ENCODE results near the gene LY6G6D.

The LY6G6D gene

DNA sequence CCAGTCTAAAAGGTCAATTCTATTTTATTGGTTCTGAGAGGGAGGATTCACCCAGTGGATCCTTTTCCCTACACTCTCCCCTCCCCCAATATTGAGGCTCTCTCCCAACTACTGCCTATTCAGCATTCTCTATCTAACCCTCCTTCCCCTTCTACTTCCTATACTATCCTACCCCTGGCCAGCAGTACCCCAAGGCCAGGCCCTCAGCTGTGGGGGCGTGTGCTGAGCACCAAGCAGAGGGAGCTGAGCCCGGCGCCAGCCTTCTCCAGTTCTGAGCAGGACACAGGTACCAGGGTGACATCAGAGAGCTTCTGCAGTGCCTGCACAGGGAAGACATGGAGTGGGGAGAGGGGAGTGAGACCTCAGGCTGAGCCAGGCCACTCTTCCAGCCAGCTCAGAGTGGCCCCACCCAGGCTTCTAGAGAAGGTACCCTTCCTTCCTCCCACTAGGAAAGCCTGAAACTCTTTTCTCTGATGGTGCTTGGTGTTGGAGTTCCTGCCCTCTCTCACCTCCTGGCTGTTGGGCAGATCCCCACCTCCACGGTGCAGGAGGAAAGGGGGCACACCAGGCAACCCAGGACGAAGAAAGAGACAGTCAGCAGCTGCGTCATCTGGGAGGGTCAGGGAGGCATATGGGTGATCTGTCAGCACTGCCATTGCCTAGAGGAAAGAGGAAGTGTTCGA, 12.0 kb downstream of the LY6G6D start:
- no peaks in the 10 kb centered on the region for H3K9me3 ChIP-seq (replicated peaks; ENCODE audit: insufficient read depth, low read length)
- peaks cover 12% of the 10 kb centered on the region; the same call in 1 of the 2 replicates for H3K79me2 ChIP-seq (ENCODE audit: low read length)
- no peak for DNase-seq
- no peaks in the 10 kb centered on the region for H4K20me1 ChIP-seq (ENCODE audit: insufficient read depth, low read length)
- no peaks in the 10 kb centered on the region for H3K27me3 ChIP-seq (replicated peaks; ENCODE audit: insufficient read depth, low read length)
- no peaks in the 10 kb centered on the region; the same call in 1 of the 2 replicates for H3K36me3 ChIP-seq (replicated peaks; ENCODE audit: insufficient read depth, low read length)
- H3K9me2 ChIP-seq (replicated peaks; ENCODE audit: insufficient read depth, low read length), result no peaks in the 10 kb centered on the region
- H3K4me2 ChIP-seq (ENCODE audit: low read depth, low read length), result peak overlapping the region; percentile 93
- TF ChIP-seq, protein P1, sequence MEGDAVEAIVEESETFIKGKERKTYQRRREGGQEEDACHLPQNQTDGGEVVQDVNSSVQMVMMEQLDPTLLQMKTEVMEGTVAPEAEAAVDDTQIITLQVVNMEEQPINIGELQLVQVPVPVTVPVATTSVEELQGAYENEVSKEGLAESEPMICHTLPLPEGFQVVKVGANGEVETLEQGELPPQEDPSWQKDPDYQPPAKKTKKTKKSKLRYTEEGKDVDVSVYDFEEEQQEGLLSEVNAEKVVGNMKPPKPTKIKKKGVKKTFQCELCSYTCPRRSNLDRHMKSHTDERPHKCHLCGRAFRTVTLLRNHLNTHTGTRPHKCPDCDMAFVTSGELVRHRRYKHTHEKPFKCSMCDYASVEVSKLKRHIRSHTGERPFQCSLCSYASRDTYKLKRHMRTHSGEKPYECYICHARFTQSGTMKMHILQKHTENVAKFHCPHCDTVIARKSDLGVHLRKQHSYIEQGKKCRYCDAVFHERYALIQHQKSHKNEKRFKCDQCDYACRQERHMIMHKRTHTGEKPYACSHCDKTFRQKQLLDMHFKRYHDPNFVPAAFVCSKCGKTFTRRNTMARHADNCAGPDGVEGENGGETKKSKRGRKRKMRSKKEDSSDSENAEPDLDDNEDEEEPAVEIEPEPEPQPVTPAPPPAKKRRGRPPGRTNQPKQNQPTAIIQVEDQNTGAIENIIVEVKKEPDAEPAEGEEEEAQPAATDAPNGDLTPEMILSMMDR (IDR thresholded peaks at IDR 0.05; ENCODE audit: low read length), result no peak
- TF ChIP-seq EZH2 (optimal IDR thresholded peaks at IDR 0.05; ENCODE audit: low read depth, low read length), result no peak
- H3K4me1 ChIP-seq (ENCODE audit: low read length), result peaks cover 29% of the 10 kb centered on the region
- H3K4me3 ChIP-seq (ENCODE audit: low read length), result no peak overlapping the region
- H2AFZ ChIP-seq (ENCODE audit: low read length), result peak overlapping the region; percentile 44
- peak overlapping the region; percentile 45; the same call in 1 of the 2 replicates for H3K9ac ChIP-seq (ENCODE audit: low read length)
- H3K27ac ChIP-seq (ENCODE audit: low read length), result peak overlapping the region; percentile 86
- peaks cover 52% of the 10 kb centered on the region for H3F3A ChIP-seq (ENCODE audit: insufficient read depth, low read length)

DNA sequence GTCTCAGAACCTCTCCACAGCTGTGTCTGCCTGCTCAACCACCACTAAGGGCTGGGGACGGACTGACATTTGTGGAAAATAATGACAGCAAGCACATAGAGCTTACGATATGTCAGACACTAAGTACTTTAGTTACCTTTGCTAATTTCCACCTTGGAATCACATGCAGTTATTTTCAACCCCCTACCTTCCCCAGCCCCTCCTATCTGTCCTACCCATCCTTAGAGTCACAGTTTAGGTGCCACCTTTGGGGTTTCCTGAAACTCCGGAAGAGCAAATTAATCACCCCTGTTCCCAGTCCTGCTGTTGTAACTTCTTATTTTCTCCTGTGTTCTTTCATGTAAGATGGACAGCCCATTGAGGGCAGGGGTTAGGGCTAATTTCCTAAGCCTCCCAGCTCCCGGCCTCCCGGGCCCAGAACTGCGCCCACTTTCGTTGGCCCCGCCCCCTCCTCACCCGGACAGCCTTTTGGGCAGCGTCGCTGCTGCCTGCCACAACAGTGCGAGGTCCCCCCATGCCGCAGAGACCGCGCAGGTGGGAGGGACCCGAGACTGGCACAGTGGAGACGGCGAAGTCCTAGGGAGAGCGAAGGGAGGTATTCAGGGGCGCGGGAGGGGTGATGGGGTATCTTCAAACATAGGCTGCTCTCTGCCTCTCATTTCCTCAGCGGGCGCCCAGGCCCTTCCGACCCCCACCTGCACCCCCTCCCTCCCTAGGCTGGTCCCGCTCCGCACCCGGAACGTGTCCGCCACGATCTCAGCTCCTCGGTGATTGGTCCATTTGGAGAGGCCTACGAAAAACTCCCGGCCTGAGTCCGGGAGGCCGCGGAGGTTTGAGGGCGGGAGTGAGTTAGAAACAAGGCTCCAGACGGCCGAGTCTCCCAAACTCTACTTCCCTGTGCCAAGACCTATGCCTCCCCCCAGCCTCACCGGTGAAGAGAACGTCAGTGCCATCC, 12.8 kb downstream of the LY6G6D start:
- H3F3A ChIP-seq (ENCODE audit: insufficient read depth, low read length), result peaks cover 55% of the 10 kb centered on the region
- no peaks in the 10 kb centered on the region for H4K20me1 ChIP-seq (ENCODE audit: insufficient read depth, low read length)
- peak overlapping the region; percentile 44; the same call in 1 of the 2 replicates for H2AFZ ChIP-seq (ENCODE audit: low read length)
- peaks cover 16% of the 10 kb centered on the region for H3K79me2 ChIP-seq (ENCODE audit: low read length)
- peak overlapping the region; percentile 86 for H3K27ac ChIP-seq (ENCODE audit: low read length)
- no peaks in the 10 kb centered on the region for H3K27me3 ChIP-seq (replicated peaks; ENCODE audit: insufficient read depth, low read length)
- no peaks in the 10 kb centered on the region for H3K9me2 ChIP-seq (replicated peaks; ENCODE audit: insufficient read depth, low read length)
- TF ChIP-seq EZH2 (optimal IDR thresholded peaks at IDR 0.05; ENCODE audit: low read depth, low read length) (no peak), EZH2phosphoT487 (IDR thresholded peaks at IDR 0.05; ENCODE audit: low read length) (no peak)
- TF ChIP-seq, protein P1 (IDR thresholded peaks at IDR 0.05; ENCODE audit: low read length), result no peak
- H3K4me2 ChIP-seq (ENCODE audit: low read depth, low read length), result peak overlapping the region; percentile 93
- H3K4me3 ChIP-seq (ENCODE audit: low read length), result no peak overlapping the region; the same call in 1 of the 2 replicates
- DNase-seq, result peak; percentile 73
- peaks cover 29% of the 10 kb centered on the region for H3K4me1 ChIP-seq (ENCODE audit: low read length)
- no peaks in the 10 kb centered on the region; the same call in none of the 2 replicates for H3K36me3 ChIP-seq (replicated peaks; ENCODE audit: insufficient read depth, low read length)
- H3K9me3 ChIP-seq (replicated peaks; ENCODE audit: insufficient read depth, low read length), result no peaks in the 10 kb centered on the region
- peak overlapping the region; percentile 30; the same call in 1 of the 2 replicates for H3K9ac ChIP-seq (ENCODE audit: low read length)

DNA sequence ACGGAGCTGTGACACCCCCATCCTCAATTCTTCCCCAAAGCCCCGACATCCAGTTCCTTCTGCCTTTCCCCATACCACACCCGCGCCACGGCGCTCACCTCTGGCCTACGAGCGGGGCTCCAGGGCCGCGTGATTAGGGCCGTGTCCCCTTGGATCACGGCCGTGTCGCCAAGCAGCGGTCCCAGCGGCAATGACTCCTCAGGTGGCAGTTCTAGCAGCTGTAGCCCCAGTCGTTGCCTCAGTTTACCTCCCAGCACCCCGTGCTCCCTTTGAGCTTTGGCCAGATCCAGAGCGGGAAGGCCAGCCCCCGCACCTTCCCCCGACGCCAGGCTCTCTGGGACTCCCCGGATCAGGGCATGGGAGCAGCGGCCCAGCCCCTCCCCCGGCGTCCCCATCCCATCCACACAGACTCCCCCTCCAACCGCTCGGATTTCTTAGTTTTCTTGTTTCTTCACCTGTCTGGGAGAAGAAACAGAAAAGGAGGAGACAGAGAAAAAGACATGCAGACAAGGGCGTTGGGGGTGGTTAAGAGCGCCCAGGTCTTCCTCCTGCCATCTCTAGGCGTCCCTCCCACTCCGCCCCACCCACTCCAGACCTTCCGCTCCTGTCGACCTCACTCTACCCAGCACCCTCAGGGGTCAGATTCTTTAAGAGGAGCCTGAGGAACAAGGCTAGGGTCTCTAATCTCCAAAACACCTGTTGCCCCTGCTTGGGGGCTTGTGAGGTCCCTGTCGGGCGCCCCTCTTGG, 13.8 kb downstream of the LY6G6D start, which contains the start of gene DDAH2:
TSS of gene DDAH2 (minus strand) at position 533 of the 748 bp plus-strand sequence. CDS start at position 395, 138 bp downstream.
- H3K4me1 ChIP-seq (ENCODE audit: low read length), result peaks cover 35% of the 10 kb centered on the region
- H2AFZ ChIP-seq (ENCODE audit: low read length), result peak within 1 kb of the TSS; percentile 59
- no peaks in the 10 kb centered on the region for H3K9me3 ChIP-seq (replicated peaks; ENCODE audit: insufficient read depth, low read length)
- peaks cover 58% of the 10 kb centered on the region for H3F3A ChIP-seq (ENCODE audit: insufficient read depth, low read length)
- H3K27me3 ChIP-seq (replicated peaks; ENCODE audit: insufficient read depth, low read length), result no peaks in the 10 kb centered on the region
- TF ChIP-seq EZH2 (optimal IDR thresholded peaks at IDR 0.05; ENCODE audit: low read depth, low read length), result no peak
- TF ChIP-seq, protein P1 (IDR thresholded peaks at IDR 0.05; ENCODE audit: low read length), result peak; percentile 91; the same call in 1 of the 2 replicates
- H3K79me2 ChIP-seq (ENCODE audit: low read length), result peaks cover 25% of the 10 kb centered on the region
- H3K4me2 ChIP-seq (ENCODE audit: low read depth, low read length), result peak within 1 kb of the TSS; percentile 93
- H3K9ac ChIP-seq (ENCODE audit: low read length), result peak within 1 kb of the TSS; percentile 76
- peak within 1 kb of the TSS; percentile 86 for H3K27ac ChIP-seq (ENCODE audit: low read length)
- peak within 1 kb of the TSS; percentile 81 for H3K4me3 ChIP-seq (ENCODE audit: low read length)
- H4K20me1 ChIP-seq (ENCODE audit: insufficient read depth, low read length), result no peaks in the 10 kb centered on the region
- H3K9me2 ChIP-seq (replicated peaks; ENCODE audit: insufficient read depth, low read length), result no peaks in the 10 kb centered on the region
- H3K36me3 ChIP-seq (replicated peaks; ENCODE audit: insufficient read depth, low read length), result peaks cover 7% of the 10 kb centered on the region
- DNase-seq, result no peak
